KBM-7 (cell line): ENCODE data around the gene TENM4.

Experiments used
- DNase-seq: peaks from one replicate; pipeline ENCODE4 v3.0.0-alpha.2; 2015
- in situ Hi-C: fragments of 300-500 bp; cut with MboI; formaldehyde crosslinking; loops from 2 replicates; pipeline ENCODE4 v1.14.3; 2020; ENCODE audit warnings: low sequenced_read_pairs, low pct_unique_long_range_greater_than_20kb, mixed read lengths

The TENM4 gene

DNA sequence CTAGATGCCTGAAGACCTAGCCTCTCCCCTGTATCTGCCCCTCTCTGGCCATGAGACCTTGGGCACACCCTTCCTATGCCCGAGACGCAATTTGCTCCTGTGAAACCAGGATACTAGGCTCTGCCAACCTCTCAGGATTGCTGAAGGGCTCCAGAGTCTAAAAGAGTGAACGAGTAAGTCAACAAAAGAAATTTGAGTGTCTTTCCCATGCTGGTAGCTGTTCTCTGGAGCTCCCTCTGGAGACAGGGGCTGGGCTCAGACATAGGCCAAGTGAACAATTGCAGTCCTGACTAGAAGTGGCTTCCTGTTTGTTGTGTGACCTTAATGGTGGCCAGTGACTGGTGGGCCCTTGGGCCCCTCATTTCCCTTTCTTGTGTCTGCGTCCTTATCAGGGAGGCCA is 677.2 kb downstream of the TENM4 start:
- in situ Hi-C loops, result no loop called here

DNA sequence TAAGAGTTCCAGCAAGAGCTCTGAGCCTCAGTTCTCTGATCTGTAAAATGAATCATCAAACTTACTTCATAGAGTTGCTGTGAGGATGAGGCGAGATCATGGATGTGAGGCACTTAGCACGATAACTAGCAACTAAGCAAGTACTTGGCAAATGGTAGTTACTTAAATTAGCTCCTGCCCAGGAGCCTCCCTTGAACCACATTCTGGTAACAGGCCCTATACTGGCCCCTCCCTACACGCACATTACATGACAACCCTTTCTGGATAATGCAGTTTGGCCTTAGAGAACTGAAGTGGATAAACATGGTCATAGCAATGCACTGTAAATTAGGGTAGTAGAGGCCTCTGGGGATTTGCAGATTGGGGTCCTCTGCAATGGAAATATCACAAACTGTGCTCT is 678.7 kb downstream of the TENM4 start:
- in situ Hi-C loops, result no loop called here
- no peak for DNase-seq

More for the DNA sequence above, 677.2 kb downstream of the TENM4 start:
- no peak for DNase-seq

DNA sequence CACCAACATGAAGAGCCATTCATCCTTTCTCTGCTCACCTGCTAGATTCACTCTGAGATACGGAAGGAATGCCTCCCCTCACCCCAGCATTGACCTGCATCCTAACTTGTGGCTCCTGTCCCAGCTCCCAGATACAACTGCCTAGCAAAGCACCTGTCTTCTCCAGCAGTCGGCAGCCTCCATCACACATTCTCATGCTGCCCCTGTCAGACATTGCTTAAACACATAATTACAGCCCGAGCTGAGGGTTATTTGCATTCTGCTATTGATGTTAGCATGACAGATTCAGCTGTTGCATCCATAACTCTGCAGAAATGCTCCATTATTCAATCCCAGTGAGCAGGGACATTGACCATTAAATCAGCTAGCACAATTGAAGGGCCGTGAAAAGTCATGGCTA is 681.8 kb downstream of the TENM4 start:
- no peak for DNase-seq
- in situ Hi-C loops, result no loop called here

DNA sequence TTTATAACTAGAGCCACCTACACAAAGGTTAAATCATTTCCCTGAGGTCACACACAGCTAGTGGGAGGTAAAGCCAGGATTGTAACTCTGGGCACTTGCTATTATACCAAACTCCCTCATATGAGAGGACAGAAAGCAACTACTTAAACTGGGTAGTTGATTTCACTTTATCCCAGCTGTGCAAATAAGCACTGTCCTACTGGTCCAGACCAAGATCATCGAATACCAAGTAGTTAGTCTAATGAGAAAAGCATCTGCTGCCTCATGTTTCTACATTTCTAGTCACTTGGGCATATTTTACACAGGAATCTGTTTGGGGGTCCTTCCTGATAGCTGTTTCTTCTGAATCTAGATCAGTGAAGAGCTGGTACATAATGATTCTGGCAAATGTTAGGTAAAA is 687.5 kb downstream of the TENM4 start:
- DNase-seq, result no peak
- in situ Hi-C loops, result no loop called here

DNA sequence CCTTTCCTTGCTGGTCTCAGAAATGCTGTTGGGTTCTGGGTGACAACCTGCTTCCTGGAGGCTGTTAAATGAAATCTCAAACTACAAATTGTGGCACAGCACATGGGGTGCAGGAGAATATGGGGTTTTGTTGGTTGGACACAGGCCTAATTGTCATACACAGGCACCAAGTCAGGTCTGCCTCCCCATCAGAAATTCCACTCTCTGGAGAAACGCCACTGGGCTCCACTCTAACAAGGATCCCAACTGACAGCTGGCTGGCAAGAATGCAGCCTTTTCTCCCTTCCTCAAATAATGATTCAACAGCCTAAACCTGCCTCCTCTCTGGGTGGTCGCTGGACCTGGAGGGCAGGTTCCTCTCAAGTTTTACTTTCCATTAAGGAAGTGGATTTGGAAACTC is 688.3 kb downstream of the TENM4 start:
- in situ Hi-C loops, result no loop called here
- DNase-seq, result no peak

DNA sequence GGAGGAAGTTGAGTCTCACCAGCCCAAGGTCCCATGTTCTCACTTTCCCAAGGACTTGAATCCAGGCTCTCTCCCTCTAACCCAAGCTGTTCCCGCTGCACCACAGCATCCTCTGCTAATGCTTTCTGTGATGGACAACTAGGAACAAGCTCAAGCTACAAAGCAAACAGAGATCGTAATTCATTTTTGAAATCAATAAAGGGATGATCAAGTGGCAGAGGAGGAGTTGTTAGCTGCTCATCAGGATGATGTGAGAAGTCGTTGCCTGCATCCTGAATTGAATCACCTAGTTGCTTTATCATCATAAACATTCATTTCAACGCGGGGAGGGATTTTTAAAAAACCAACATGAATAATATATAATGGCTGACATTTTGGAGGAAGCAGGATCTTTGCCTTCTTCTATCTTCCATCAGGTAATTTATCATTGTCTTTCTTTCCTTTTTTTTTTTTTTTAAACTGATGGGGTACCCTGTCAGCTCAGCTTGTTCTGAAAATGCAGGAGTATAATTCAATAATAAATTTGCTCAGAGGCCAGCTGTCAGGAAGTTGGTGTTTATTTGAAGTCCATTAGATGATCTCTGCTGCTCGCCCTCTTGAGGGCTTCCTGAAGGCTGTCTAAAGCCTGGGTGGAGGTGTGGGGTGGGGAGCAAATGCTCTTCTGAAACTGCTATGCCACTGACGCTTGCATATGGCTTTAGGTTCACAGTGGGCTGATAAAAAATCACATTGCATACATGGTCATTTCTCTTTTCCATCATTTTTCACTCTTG is 691.7 kb downstream of the TENM4 start:
- no peak for DNase-seq
- in situ Hi-C loops, result no loop called here

DNA sequence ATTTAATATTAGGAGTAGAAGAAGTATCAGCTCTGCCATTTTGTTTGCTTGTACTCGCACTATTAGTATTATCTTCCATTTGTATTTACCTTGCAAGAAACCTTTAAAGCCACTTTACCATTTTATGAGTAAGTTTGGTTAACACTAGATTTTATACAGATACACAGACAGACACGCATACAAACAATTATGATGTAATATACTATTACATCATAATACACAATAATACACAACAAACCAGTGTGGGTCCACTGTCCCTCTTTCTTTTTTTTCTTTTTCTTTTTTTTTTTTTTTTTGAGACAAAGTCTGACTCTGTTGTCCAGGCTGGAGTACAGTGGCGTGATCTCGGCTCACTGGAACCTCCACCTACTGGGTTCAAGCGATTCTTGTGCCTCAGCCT is 695.9 kb downstream of the TENM4 start:
- in situ Hi-C loops, result no loop called here
- no peak for DNase-seq

DNA sequence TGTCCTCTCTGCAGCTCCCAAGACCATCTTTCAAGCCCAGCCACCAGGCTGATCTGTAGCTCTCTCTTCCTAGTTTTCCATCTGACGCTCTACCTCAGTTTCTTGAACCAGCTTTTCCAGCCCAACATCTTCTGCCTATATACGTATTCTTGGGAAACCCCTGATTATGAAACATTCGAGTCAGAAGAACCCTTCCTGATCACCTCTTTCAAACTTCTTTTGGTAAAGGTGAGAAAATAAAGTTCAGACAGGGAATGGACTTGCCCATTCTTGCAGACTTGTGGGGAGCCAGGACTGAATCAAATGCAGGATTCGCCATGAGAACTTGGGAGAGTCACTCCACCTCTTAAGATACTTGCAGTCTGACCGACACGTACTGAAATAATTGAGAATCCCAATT is 696.6 kb downstream of the TENM4 start:
- in situ Hi-C loops, result no loop called here
- no peak for DNase-seq

DNA sequence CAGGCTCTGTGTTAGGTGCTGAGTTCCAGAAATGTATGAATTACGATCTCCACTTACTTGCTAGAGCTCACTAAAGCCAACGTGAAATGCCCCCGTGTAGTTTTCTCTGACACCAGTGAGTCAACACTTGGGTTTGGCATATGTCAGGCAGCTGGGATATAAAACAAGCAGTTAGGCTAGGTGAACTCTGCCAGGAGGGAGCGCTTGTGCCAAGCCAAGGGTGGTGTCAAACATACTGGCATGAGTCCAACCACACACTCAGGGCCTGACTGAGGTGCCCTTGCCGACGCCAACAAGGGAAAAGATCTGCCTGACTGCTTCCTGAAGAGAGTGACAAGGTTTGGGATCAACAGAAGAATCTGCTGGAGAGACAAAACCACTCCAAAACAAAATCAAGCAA is 698.4 kb downstream of the TENM4 start:
- in situ Hi-C loops, result no loop called here
- DNase-seq, result no peak

DNA sequence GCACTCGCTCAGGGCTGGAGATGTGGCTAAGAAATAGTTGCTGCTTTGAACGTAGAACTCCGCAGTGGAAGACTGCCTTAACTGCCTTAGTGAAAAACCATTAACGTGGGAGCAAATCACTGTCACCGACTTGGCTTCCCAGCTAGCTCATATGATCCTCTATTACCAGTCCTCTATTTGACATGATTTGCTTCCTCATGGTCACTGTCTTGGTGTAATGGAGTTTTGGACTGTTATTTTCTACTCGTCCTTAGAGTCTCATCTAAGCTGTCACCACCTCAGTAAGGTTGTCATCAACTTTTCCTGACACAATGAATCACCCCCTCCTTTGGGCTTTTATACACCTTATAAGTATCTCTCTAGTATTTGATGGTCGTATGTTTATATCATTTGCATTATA is 699.1 kb downstream of the TENM4 start:
- in situ Hi-C loops, result no loop called here
- no peak for DNase-seq

DNA sequence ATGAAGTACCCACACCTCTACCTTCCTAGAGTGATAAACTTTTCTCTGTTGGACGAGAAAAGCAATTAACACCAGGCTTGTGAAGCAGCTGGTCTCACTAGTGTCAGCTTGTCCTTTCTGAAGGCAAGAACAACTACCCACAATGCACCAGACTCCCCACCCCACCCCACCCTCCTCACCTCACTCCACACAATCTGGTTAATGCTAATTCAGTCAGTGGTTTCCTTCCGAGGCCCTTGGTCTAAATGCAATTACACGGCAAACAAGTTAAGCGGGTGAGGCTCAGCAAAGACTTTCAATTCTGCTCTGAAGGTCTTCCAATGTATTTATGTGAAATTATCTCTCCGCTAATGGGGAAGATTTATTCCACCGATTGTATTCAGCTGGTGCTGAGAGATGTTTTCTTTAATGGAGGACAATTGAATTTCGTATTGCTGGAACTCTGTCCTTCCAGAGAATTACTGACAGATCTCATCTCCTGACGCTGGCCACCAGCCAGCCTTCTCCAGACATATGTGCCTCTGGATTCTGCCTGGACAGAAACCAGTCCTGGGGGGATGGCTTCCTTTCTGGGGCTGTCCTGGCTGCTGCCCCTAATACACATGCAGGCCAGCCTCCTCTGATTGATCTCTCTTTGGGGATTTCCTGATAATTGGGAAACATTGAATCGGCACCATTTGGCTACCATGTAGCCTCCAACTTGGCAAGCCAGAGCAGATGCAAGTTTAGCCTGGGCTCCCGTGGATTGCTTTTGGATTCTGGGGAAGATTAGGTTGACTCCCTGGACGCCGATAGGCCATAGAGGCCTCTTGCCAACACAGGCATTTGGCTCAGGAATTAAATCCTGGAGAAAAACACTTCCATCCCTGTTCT is 700.4 kb downstream of the TENM4 start:
- in situ Hi-C loops, result no loop called here
- DNase-seq, result no peak

DNA sequence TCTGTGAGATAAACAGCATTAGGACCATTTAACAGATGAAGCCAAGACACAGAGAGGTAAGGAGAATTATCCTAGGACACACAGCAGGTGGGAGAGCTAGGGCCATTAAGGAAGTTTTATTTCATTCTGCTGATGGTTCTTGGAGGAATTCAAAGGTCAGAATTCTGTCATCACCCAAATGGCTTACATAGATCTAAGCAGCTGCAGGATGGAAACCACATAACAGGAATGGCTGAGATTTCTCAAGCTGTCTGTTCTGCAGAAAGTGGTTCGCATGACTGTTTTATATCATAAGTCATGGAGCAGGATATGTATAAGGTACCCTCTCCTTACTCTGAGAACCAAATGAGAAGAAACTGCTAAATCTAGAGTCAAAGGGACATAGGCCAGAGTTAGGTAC is 702.9 kb downstream of the TENM4 start:
- no peak for DNase-seq
- in situ Hi-C loops, result no loop called here

DNA sequence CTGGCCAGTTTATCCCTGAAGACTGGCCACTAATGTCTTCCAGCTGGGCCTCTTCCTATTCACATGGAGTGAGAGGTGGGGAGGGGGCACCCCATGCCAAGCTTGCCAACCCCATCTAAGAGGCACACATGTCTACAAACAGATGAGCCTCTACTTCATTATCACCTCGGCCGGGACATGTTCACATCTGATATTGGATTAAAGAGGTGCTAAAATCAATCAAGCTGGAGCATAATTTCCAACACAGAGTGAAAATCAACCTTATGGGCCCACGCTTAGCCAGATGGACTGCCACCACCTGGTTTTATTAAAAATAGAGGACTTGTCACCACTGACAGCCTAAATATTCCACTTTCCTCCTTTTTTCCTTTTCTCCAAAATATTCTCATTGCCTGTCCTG is 703.5 kb downstream of the TENM4 start:
- DNase-seq, result no peak
- in situ Hi-C loops, result no loop called here

DNA sequence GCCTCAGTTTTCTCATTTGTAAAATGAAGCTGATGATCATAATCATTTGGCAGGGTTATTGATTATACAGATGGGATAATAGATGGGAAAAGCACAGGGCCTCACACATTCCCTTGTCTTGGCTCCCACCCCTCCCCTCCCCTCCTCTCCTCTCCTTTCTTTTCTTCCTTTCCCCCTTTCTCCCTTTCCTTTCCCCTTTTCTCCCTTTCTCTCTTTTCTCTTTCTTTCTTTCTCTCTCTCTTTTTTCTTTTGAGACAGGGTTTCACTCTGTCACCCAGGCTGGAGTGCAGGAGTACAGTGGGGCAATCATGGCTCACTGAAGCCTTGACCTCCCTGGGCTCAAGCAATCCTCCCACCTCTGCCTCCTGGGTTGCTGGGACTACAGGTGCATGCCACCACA is 705.1 kb downstream of the TENM4 start:
- in situ Hi-C loops, result no loop called here
- no peak for DNase-seq

DNA sequence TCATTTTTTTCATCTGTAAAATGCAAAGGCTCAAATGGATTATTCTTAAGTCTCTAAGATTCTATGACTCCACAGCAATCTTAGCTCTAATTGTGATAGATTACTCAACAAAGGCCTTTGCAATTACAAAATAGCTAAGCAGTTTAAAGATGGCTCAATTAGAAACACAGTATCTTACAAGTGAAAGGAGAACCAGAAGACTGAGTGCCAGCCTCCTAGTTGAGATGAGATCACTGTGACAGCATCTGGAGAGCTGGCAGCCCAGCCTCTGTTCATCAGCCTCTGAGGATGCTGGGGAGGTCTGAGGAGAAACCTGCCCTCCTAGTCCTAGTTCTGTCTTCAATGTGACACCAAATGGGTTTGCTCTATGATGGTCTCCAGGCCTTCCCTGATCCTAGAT is 707.8 kb downstream of the TENM4 start:
- in situ Hi-C loops, result no loop called here

DNA sequence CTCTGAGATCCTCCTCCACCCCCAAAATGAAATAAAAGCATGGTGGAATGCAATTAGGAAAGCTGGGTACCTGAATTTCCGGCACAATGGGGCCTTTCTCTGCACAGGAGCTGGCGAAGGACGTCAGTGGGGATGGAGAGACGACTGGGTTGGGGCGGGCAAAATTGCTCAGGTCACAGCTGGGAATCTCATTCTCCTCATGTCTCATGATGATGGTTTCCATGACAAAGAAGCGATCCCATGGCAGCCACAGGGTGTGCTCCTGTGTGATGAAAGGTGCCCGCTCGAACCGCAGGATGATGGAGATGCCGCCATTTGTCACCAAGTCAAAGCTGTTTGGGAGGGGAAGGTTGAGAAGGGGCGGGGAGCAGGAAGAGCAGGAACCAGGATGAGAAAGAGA is 708.6 kb downstream of the TENM4 start:
- in situ Hi-C loops, result no loop called here
- DNase-seq, result no peak

More for the DNA sequence above, 707.8 kb downstream of the TENM4 start:
- no peak for DNase-seq

DNA sequence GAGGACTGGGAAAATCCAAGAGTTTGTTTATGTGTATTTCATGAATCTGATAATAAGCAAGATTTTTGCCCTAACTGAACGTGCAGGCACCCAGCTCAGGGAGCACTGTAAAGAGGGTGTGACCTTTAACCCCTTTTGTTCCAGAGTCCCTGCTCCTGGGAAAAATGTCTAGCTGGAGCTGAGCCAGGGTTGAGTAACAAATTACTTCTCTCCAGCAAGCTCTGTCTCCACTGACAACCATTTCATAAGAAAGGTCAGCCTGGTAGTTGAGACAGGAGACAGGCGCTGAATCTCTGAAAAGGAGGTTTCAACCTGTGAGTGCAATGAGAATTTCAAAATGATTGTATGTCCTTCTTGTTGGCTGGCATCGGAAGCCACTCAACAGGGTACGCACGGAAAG is 709.8 kb downstream of the TENM4 start:
- DNase-seq, result no peak
- in situ Hi-C loops, result no loop called here

DNA sequence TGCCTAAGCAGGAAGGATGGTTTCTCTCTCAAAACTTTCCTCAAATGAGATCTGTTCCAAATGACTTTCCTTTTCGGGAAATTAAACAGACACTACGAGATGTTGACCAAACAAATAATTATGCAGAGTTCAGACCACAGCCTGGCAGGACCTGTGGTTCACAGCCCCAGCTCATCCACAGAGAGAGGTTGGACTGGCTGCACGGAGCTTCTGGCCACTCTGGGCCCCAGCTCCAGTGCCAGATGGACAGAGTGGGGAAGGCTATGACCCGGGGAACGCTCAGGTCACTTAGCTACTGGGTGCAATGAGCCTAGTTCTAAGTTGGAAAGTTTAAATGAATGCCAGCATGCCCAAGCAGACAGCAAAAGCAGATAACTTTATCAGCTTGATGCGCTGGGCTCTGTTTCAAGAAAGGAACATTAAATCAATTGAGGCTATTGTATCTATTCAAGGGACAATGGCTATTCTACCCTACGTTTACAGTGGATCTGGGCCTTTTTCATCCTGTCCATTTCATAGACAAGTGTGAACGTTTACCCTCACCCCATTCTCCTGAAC is 710.5 kb downstream of the TENM4 start:
- no peak for DNase-seq
- in situ Hi-C loops, result no loop called here

DNA sequence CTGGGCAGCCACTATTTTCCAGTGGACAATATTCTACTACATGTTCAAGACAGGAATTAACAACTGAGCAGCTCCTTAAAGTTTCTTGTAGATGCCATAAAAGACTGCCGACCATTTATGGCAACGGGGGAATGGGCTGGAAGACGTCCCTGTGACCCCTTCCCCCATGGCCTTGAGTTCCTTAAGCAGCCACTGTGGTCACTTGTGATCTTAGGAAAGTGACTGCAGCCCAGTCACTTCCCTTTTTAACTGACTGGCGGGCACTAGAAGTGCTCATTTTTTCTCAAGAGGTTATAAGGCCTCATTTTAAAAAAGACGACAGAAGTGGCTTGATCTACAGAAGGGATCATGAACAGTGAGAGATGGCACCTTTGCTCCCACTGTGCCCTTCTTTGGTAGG is 713.0 kb downstream of the TENM4 start:
- in situ Hi-C loops, result no loop called here
- DNase-seq, result peak; percentile 19

DNA sequence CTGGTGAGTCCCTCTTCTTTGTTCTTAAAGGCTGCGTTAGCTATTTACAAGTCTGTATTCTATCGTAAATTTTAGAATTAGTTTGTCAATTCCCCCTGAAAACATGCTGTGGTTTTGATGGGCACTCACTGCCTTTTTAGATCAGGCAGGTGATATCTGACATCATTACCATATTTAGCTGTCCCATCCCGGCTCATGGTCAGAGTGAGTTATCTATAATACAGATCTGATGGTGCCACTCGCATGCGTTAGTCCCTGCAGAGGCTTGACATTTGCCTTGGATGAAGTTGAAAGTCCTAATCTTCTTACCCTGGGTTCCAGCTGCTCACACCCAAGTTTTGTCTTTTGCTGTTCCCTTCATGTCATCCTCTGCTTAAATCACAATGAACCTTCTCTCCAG is 715.6 kb downstream of the TENM4 start:
- DNase-seq, result no peak
- in situ Hi-C loops, result no loop called here
